Eye (tissue), 1 donor: ENCODE data around the gene TRIO.

ENCODE experiments used
- DNase-seq: peaks from one replicate; pipeline ENCODE4 v3.0.0-alpha.2; 2015

TRIO gene

GRCh38 chr5:14503017-14503680 lies 360.0 kb downstream of the TRIO start:
- DNase-seq: no peak

DNA sequence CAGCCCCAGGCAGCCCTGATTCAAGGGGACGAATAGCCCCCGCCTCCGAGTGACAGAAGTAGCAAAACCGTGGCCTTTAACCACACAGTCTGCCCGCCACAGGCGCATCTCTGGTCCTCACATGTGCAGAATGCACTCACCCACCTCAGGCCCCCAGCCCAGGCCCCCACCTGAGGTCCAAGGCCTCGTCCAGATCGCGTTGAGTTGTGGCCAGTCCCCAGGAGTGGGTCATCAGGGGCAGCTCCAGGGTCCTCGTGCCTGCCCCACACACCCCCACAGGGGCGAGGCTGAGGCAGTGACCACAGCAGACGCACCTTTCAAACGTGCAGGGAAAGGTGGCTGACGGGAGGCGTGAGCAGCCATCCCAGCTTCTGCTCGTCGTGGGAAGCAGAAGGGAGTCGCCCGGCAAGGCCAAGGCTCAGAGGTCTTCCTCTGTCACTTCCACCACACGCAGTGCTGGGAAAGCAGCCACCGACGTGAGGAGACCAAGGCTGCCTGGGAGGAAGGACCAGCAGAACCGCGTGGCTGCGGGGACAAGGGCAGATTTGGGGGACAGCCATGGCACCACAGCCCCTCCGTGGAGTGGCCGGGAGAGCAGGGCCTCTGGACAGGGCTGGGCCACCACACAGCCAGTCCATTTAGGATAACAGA lies 360.7 kb downstream of the TRIO start:
- no peak for DNase-seq

DNA sequence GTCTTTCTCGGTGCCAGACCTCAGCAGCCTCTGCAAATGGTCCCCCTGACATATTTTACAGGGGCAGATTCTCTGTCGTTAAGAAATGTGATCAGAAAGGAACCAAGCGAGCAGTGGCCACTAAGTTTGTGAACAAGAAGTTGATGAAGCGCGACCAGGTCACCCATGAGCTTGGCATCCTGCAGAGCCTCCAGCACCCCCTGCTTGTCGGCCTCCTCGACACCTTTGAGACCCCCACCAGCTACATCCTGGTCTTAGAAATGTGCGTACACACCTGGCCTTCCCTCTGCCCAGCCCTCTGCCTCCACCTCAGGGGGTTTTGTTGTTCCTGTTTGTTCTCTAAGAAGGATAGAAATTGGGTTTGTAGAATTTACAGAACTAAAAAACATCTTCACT lies 361.2 kb downstream of the TRIO start:
- DNase-seq: no peak

DNA sequence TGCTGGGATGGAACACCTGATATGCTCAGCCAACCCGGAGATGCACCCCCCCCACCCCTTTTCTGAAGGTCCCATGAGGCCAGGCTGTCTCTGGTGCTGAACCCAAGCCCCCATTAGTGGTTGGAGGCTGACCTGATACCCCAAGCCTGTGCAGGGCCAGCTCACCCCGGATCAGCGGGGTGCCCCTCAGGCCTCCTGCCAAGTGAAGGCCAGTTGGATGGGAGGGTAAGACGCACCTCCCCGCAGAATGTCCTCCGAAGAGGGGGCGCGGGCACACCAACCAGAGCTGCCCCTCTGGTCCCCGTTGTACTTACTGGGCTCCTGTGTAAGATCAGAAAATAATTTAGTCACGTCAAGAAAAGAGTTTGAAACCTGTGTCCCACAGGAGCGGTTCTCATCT lies 361.7 kb downstream of the TRIO start:
- no peak for DNase-seq

- no peak for DNase-seq
Observed at GRCh38 chr5:14505310-14506139, 362.4 kb downstream of the TRIO start.

DNA sequence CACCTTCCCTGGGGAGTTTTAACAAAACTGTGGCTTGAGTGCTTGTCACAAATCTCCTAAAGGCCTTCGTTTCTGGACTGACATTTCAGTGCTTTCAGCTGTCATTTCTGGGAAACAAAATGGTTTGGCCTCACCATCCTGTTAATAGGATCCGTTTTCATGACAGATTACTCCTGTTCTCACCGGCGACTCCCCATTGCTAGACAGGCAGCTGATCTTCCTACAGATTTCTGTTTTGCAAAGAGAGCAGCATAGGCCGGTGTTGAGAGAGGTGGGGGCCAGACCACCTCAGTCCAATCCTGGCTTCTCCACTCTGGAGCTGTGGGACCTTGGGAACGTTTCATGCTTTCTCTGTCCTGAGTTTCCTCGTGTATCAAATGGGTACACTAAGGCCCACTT lies 363.0 kb downstream of the TRIO start:
- no peak for DNase-seq

GRCh38 chr5:14506661-14507060 lies 363.5 kb downstream of the TRIO start:
- no peak for DNase-seq

DNA sequence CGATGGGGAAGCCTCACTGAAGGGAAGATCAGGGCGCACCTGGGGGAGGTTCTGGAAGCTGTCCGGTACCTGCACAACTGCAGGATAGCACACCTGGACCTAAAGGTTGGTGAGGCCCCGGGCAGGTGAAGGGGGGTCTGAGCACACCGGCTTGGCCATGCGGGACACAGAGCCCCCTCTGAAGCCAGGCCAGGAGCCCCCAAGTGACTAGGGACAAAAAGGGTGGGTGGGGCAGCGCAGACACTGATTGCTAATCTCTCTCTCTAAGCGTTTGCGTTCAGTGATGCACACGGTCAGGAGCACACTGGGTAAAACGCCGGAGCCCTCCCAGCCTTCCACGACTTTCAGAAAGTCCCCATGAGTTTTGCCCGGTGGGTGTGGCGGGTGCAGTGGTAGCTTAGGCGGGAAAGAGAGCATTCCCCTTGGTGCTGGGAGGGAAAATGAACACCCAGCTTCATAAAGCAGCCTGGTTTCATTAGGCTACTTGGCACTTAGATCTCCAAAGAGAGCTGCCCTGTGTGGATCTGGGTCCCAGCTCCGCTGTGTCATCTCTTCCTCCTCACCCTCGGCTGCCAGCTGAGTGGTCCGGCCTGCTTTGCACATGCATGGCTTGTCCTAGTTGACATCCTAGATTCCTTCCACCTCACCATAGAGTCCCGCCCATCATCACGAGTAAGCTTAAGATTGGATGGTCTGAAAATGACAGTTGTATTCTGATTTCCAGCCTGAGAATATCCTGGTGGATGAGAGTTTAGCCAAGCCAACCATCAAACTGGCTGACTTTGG lies 364.2 kb downstream of the TRIO start:
- DNase-seq: no peak

DNA sequence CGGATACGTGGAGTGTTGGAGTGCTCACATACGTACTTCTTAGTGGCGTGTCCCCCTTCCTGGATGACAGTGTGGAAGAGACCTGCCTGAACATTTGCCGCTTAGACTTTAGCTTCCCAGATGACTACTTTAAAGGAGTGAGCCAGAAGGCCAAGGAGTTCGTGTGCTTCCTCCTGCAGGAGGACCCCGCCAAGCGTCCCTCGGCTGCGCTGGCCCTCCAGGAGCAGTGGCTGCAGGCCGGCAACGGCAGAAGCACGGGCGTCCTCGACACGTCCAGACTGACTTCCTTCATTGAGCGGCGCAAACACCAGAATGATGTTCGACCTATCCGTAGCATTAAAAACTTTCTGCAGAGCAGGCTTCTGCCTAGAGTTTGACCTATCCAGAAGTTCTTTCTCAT lies 364.9 kb downstream of the TRIO start:
- DNase-seq: no peak

DNA sequence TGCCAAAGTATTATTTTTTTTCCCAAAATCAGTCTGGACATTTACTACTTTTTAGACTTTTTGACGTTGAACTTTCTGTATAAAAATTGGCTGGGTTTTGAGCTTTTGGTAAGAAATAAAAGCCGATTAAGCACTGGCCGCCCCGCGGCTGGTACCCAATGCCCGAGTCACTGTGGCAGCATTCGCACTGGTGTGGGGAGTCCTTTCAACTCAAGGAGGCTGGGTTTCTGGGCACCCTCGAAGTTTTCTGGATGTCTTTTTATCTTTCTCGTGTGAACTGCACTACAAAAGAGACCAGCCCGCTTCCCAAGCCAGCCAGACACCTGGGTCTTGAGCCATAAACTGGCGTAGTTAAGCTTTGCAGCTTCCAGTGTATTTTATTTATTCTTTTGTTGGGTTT lies 366.4 kb downstream of the TRIO start:
- DNase-seq: no peak

GRCh38 chr5:14510156-14510734 lies 367.1 kb downstream of the TRIO start:
- no peak for DNase-seq

DNA sequence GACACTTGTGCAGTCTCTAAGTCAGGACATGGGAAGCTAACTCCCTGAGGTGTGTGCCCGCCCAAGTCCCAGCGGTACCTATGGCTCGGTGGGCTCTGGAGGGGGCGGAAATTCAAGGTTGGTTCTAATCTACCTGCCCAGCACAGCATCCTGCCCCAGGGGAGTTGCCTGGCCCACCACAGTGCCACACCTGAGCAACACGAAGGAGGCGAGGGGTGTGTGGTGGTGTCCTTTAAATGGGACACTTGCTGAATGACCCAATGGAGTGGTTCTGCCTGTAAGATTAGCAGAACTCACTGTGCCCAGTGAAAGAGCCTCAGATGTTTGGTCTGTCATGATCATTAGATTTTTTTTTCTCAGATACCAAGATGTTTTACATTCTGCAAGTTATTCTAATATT lies 367.7 kb downstream of the TRIO start:
- DNase-seq: no peak

DNA sequence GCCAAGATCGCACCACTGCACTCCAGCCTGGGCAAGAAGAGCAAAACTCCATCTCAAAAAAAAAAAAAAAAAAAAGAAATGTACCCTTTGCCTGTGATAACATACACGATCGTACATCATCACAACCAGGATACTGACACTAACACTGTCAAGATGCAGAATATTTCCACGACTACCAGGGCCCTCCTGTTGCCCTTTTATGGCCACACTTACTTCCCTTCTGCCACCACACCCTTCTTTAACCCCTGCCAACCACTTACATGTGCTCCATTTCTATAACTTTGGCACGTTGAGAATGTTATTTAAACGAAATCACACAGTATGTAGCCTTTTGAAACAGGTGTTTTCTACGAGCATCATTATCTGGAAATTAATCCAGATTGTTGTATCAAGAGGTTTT lies 369.4 kb downstream of the TRIO start:
- DNase-seq: no peak

DNA sequence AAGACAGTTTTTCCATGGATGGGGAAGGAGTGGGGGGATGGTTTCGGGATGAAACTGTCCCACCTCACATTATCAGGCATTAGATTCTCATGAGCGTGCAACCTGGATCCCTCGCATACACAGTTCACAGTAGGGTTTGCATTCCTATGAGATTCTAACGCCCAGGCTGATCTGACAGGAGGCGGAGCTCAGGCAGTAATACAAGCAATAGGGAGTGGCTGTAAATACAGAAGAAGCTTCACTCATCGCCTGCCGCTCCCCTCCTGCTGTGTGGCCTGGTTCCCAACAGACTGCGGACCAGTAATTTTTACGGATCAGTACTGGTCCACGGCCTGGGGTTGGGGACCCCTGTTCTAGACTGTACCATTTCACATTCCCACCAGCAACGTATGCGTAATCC lies 370.1 kb downstream of the TRIO start:
- DNase-seq: no peak

- no peak for DNase-seq
Observed at GRCh38 chr5:14516901-14517300, 373.8 kb downstream of the TRIO start.

DNA sequence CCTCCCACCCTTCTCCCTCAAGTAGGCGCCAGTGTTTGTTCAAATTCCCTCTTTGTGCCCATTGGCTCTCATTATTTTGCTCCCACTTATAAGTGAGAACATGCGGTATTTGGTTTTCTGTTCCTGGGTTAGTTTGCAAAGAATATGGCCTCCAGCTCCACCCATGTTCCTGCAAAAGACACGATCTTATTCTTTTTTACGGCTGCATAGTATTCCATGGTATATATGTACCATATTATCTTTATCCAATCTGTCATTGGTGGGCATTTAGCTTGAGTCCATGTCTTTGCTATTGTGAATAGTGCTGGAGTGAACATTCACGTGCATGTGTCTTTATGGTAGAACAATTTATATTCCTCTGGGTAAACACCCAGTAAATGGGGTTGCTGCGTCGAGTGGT lies 375.5 kb downstream of the TRIO start:
- DNase-seq: no peak

GRCh38 chr5:14521748-14522147 lies 378.6 kb downstream of the TRIO start:
- no peak for DNase-seq

DNA sequence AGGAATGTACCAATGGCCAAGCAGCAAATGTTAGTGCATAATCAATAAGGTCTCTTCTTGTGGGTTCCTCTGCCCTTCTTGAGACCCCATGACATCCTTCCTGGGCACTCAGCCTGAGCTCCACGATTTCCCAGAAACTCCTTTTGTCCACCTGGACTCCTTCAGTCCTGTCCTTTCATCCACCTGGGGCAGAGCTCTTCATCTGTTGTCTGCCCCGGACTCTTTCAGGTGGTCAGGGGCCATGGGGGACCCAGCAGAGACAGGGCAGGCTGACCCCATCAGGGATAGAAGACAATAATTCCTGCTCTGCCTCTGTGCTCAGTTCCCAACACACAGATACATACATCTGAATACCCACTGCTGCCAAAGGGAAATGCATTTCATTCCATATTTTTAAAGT lies 379.6 kb downstream of the TRIO start:
- DNase-seq: no peak

DNA sequence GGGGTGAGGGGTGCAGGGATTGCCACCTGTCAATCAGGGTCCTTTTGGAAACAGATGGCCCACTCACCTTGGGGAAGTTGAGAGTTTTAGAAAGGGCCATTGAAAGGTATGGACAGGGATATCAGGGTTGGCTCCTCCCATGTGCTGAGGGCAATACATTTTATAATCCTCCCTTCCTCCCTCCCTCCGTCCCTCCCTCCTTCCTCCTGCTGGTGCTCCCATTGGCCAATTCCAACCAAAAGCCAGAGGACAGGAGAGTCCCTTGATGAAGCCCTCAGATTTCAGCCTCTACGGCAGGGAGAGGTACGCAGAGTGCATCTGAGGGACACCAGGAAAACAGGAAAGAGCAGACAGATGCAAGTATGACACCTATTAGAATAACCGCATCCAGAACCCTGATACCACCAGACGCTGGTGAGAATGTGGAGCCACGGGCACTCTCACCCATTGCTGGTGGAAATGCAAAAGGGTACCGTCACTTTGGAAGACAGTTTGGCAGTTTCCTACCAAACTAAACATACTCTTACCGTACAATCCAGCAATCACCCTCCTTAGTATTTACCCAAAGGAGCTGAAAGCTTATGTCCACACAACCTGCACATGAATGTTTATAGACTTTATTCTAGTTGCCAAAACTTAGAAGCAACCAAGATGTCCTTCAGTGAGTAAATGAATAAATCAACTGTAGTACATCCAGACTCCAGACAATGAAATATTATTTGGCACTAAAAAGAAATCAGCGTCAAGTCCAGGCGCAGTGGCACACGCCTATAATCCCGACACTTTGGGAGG lies 380.3 kb downstream of the TRIO start:
- DNase-seq: no peak

GRCh38 chr5:14525397-14525796 lies 382.3 kb downstream of the TRIO start:
- no peak for DNase-seq

DNA sequence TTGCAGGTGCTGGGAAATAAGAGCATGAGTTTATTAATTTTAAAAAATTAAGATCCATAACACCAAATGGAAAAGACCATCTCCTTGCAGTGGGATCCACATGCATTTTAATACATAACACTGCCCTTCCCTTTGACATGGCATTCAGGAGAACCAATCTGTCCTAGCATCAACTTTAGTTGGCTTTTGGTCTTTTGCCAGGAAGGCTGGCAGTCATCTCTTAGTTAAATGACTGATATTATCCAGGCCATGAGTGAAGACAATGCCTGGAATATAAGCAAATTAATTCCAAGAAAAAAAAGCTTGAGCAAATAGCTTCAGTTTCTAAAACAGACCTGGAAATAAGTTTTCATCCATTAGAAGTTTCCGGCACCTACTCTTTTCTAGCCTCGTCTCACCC lies 383.4 kb downstream of the TRIO start:
- no peak for DNase-seq

- no peak for DNase-seq
Observed at GRCh38 chr5:14528115-14528514, 385.0 kb downstream of the TRIO start.
